Neural cell (in vitro differentiated cells): Measurements from ENCODE around the gene EFCAB6.

Experiments used
- RAD21 ChIP-seq: fragments of 450-650 bp; conservative IDR thresholded peaks from 2 replicates; pipeline ENCODE4 v1.6.1; 2014; ENCODE audit warnings: antibody characterized with exemption, mild to moderate bottlenecking, moderate library complexity
- TF ChIP-seq, protein P1 (sequence below): fragments of 450-650 bp; IDR thresholded peaks from 2 replicates; pipeline ENCODE4 v1.5.1; 2014; ENCODE audit warnings: antibody characterized with exemption, mild to moderate bottlenecking, moderate library complexity; ENCODE audit not compliant: poor library complexity, severe bottlenecking

DNA sequence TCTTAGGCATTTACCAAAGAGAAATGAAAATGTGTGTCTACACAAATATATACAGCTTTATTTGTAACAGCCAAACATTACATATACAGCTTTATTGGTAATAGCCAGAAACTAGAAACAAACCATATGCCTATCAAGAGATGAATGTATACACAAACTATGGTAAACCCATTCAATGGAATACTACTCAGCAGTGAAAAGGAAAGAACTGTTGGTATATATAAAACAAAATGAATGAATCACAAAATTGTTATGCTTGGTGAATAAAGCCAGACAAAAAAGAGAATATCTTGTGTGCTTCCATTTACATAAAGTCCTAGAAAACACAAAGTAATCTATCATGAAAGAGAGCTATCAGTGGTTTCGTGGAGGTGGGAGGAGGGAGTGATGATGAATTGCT, 142.9 kb downstream of the EFCAB6 start:
- TF ChIP-seq, protein P1, sequence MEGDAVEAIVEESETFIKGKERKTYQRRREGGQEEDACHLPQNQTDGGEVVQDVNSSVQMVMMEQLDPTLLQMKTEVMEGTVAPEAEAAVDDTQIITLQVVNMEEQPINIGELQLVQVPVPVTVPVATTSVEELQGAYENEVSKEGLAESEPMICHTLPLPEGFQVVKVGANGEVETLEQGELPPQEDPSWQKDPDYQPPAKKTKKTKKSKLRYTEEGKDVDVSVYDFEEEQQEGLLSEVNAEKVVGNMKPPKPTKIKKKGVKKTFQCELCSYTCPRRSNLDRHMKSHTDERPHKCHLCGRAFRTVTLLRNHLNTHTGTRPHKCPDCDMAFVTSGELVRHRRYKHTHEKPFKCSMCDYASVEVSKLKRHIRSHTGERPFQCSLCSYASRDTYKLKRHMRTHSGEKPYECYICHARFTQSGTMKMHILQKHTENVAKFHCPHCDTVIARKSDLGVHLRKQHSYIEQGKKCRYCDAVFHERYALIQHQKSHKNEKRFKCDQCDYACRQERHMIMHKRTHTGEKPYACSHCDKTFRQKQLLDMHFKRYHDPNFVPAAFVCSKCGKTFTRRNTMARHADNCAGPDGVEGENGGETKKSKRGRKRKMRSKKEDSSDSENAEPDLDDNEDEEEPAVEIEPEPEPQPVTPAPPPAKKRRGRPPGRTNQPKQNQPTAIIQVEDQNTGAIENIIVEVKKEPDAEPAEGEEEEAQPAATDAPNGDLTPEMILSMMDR = no peak
- TF ChIP-seq RAD21 = no peak
